GM19467 (cell line): ENCODE measurements around the gene PLSCR4.

ENCODE experiments used
- ATAC-seq: cut with Tn5 transposase; IDR thresholded peaks from one replicate; pipeline ENCODE4 v1.9.1; 2021; ENCODE audit warnings: mild to moderate bottlenecking, moderate library complexity; ENCODE audit not compliant: unreplicated experiment

Gene PLSCR4

GRCh38 chr3:146163584-146163983 lies 87.3 kb downstream of the PLSCR4 start:
- ATAC-seq = no peak

GRCh38 chr3:146162561-146162960 lies 88.3 kb downstream of the PLSCR4 start:
- ATAC-seq = no peak

- ATAC-seq = no peak
Observed at GRCh38 chr3:146161663-146162002, 89.3 kb downstream of the PLSCR4 start.

- peak; percentile 57 for ATAC-seq
Observed at GRCh38 chr3:146160964-146161662, 89.8 kb downstream of the PLSCR4 start, which contains the start of gene PLOD2. Gene PLOD2, minus strand, starts transcription at chr3:146161184. Its CDS starts 195 bp downstream, at chr3:146160989.

- peak; percentile 23 for ATAC-seq
Observed at GRCh38 chr3:146160321-146160963, 90.5 kb downstream of the PLSCR4 start.

- no peak for ATAC-seq
Observed at GRCh38 chr3:146159616-146160320, 91.1 kb downstream of the PLSCR4 start.

- ATAC-seq = no peak
Observed at GRCh38 chr3:146159037-146159436, 91.9 kb downstream of the PLSCR4 start.

- no peak for ATAC-seq
Observed at GRCh38 chr3:146157325-146158060, 93.4 kb downstream of the PLSCR4 start.

GRCh38 chr3:146156666-146157314 lies 94.1 kb downstream of the PLSCR4 start:
- ATAC-seq = no peak

GRCh38 chr3:146156095-146156494 lies 94.8 kb downstream of the PLSCR4 start:
- no peak for ATAC-seq

GRCh38 chr3:146154995-146155394 lies 95.9 kb downstream of the PLSCR4 start:
- ATAC-seq = no peak

- no peak for ATAC-seq
Observed at GRCh38 chr3:146154316-146154715, 96.6 kb downstream of the PLSCR4 start.

- no peak for ATAC-seq
Observed at GRCh38 chr3:146153429-146153828, 97.5 kb downstream of the PLSCR4 start.

GRCh38 chr3:146152834-146153233 lies 98.1 kb downstream of the PLSCR4 start:
- no peak for ATAC-seq

GRCh38 chr3:146148468-146148931 lies 102.4 kb downstream of the PLSCR4 start:
- ATAC-seq = no peak

GRCh38 chr3:146145642-146146041 lies 105.3 kb downstream of the PLSCR4 start:
- ATAC-seq = no peak

- no peak for ATAC-seq
Observed at GRCh38 chr3:146142757-146143156, 108.1 kb downstream of the PLSCR4 start.
